IMR-90 (cell line): ENCODE measurements around the gene IL2RA.

Experiments used
- CTCF ChIP-seq: conservative IDR thresholded peaks from 2 replicates; pipeline ENCODE4 v1.5.1; 2012; ENCODE audit warnings: mild to moderate bottlenecking, low read depth, low read length, improper control_type of control experiment
- MAFK ChIP-seq: IDR thresholded peaks from 2 replicates; pipeline ENCODE4 v1.6.1; 2012; ENCODE audit warnings: low read depth, low read length, improper control_type of control experiment

DNA sequence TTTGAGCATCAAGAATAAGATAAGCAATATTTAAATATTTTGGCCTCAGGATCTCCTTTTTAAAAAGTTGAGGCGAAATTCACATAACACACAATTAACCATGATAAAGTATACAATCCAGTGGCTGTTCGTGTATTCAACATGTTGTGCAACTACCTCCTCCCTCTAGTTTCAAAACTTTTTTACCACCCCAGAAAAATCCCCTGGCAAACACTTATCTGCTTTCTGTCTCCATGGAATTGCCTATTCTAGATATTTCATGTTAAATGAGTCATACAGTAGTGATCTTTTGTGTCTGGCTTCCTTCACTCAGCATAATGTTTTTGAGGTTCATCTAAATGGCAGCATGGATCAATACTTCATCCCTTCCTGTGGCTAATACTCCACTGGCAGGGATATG, 53.0 kb downstream of the IL2RA start:
- TF ChIP-seq CTCF (no peak), MAFK (no peak)
